Esophagus muscularis mucosa (tissue), 4 donors: ENCODE measurements around the gene EIF2B1.

Source experiments
- CTCF ChIP-seq, 3 experiments: fragments of 200-600 bp in 2 of 3; fragments of 450-650 bp in 1 of 3; sonication (generic) in 2 of 3; IDR thresholded peaks; one replicate each; pipeline ENCODE4 v1.5.1; 2017 to 2019; ENCODE audit warnings: antibody characterized with exemption in 3 of 3, mild to moderate bottlenecking in 2 of 3, moderate library complexity in 1 of 3
- EP300 ChIP-seq: sonication (generic); formaldehyde crosslinking; IDR thresholded peaks from one replicate; pipeline ENCODE4 v1.6.1; 2017; ENCODE audit warnings: antibody characterized with exemption
- POLR2A ChIP-seq: fragments of 450-650 bp; IDR thresholded peaks from one replicate; pipeline ENCODE4 v1.6.1; 2017; ENCODE audit warnings: antibody characterized with exemption, moderate library complexity, mild to moderate bottlenecking, low read depth
- POLR2AphosphoS5 ChIP-seq, 2 donors: sonication (generic); formaldehyde crosslinking; IDR thresholded peaks; one replicate each; pipeline ENCODE4 v1.6.1; 2017; ENCODE audit warnings: antibody characterized with exemption in 2 of 2

GRCh38 chr12:123676616-123677320 lies 43.3 kb upstream of the EIF2B1 start:
- no peak for TF ChIP-seq CTCF (IDR thresholded peaks at IDR 0.05)
- no peak for TF ChIP-seq EP300
- no peak for TF ChIP-seq POLR2AphosphoS5 (IDR thresholded peaks at IDR 0.05)
- no peak for TF ChIP-seq POLR2A
